PC-9 (cell line): ENCODE data around the gene TRPM8. TPM values are rescaled to one million over a fixed set of nuclear protein-coding genes. Genes with fewer than 3 reads are reported as not detected.

Experiments used
- BruUV-seq: library from RNA; stranded (reverse); fragments of 400-500 nt; replicated peaks from 2 replicates; lab custom pipeline; 2021; lab: Mats Ljungman, UMichigan
- CTCF ChIA-PET: fragments of 300-600 bp; sonication (Branson Sonifier 250); formaldehyde crosslinking; loops from one replicate; lab custom pipeline; 2022; ENCODE audit warnings: antibody characterized with exemption; lab: Charles Lee
- POLR2A ChIA-PET: fragments of 300-600 bp; sonication (Branson Sonifier 250); formaldehyde crosslinking; loops from one replicate; lab custom pipeline; 2022; ENCODE audit warnings: antibody characterized with exemption; ENCODE audit not compliant: unreplicated experiment; lab: Charles Lee
- DNase-seq, 2 experiments: peaks; one replicate each; pipeline versions ENCODE4 v3.0.0 to v3.0.0-alpha.2; 2015 to 2022; ENCODE audit warnings: mixed read lengths in 1 of 2
- H2AFZ ChIP-seq: fragments of 200-600 bp; sonication (generic); 2 replicates; pipeline ENCODE4 v1.8.1; 2017; ENCODE audit warnings: antibody characterized with exemption
- H3F3A ChIP-seq: fragments of 200-600 bp; sonication (generic); 2 replicates; pipeline ENCODE4 v1.8.1; 2017; ENCODE audit warnings: antibody characterized with exemption, mild to moderate bottlenecking, low read depth; ENCODE audit not compliant: insufficient read depth
- H3K27ac ChIP-seq: fragments of 200-600 bp; sonication (generic); 2 replicates; pipeline ENCODE4 v1.6.1; 2016; ENCODE audit warnings: mixed run types
- H3K27me3 ChIP-seq: fragments of 200-600 bp; sonication (generic); 2 replicates; pipeline ENCODE4 v1.6.1; 2016; ENCODE audit warnings: low read depth, mixed run types; ENCODE audit not compliant: insufficient read depth
- H3K36me3 ChIP-seq: fragments of 200-600 bp; sonication (generic); 2 replicates; pipeline ENCODE4 v1.6.1; 2016; ENCODE audit warnings: low read depth, mixed run types
- H3K4me1 ChIP-seq: fragments of 200-600 bp; sonication (generic); replicated peaks from 2 replicates; pipeline ENCODE4 v1.6.1; 2016; ENCODE audit warnings: mixed run types; ENCODE audit not compliant: insufficient read depth
- H3K4me2 ChIP-seq: fragments of 200-600 bp; sonication (generic); 2 replicates; pipeline ENCODE4 v1.6.1; 2017; ENCODE audit warnings: mixed run types
- H3K4me3 ChIP-seq: fragments of 200-600 bp; sonication (generic); 2 replicates; pipeline ENCODE4 v1.6.1; 2016; ENCODE audit warnings: mixed run types
- H3K79me2 ChIP-seq: fragments of 200-600 bp; sonication (generic); 2 replicates; pipeline ENCODE4 v1.6.1; 2017; ENCODE audit warnings: low read depth, mixed run types
- H3K9me2 ChIP-seq: fragments of 200-600 bp; sonication (generic); 2 replicates; pipeline ENCODE4 v1.8.1; 2017; ENCODE audit warnings: mild to moderate bottlenecking; ENCODE audit not compliant: insufficient read depth
- H3K9me3 ChIP-seq: fragments of 200-600 bp; sonication (generic); 2 replicates; pipeline ENCODE4 v1.8.1; 2016; ENCODE audit warnings: low read depth; ENCODE audit not compliant: insufficient read depth
- H4K20me1 ChIP-seq: fragments of 200-600 bp; sonication (generic); 2 replicates; pipeline ENCODE4 v1.8.1; 2017; ENCODE audit not compliant: insufficient read depth
- CTCF ChIP-seq: fragments of 200-600 bp; sonication (generic); conservative IDR thresholded peaks from 2 replicates; pipeline ENCODE4 v1.6.1; 2017; ENCODE audit warnings: mixed run types, antibody characterized with exemption, mild to moderate bottlenecking, moderate library complexity
- EZH2 ChIP-seq: fragments of 200-600 bp; sonication (generic); IDR thresholded peaks from 2 replicates; pipeline ENCODE4 v1.8.0; 2017; ENCODE audit warnings: antibody characterized with exemption, low read depth
- intact Hi-C: fragments of 100-400 bp; cut with micrococcal nuclease; formaldehyde crosslinking; loops from one replicate; pipeline ENCODE4 v1.10.0; 2022; ENCODE audit not compliant: unreplicated experiment
- total RNA-seq: library from RNA; stranded (reverse); gene quantifications from 2 replicates; pipeline ENCODE4 v1.2.3, GENCODE V29; 2021

Gene TRPM8
- total RNA-seq, 1 experiment from 2014 or later: 2.1 TPM

- Histone ChIP-seq H3K36me3 (no peaks in the 10 kb centered on the region), H3K4me3 (no peak overlapping the region), H3K27ac (no peak overlapping the region), H3K4me1 (no peaks in the 10 kb centered on the region; the same call in 1 of the 2 replicates), H3K79me2 (no peaks in the 10 kb centered on the region), H3F3A (no peaks in the 10 kb centered on the region), H2AFZ (no peak overlapping the region), H3K4me2 (no peak overlapping the region), H3K9me2 (no peaks in the 10 kb centered on the region), H3K27me3 (no peaks in the 10 kb centered on the region), H4K20me1 (no peaks in the 10 kb centered on the region), H3K9me3 (0 out of 2 replicates have a peak, but pooled peaks cover 2% of the 10 kb centered on the region)
- ChIA-PET CTCF (no interaction called here), POLR2A (no interaction called here)
- DNase-seq: no peak
- BruUV-seq: no TSS peak
- intact Hi-C loops: no loop called here
- TF ChIP-seq CTCF (no peak), EZH2 (no peak)
These were observed 43.0 kb downstream of the TRPM8 start for GRCh38 chr2:233960203-233960602.

- CTCF ChIA-PET: no interaction called here
These were observed 44.7 kb downstream of the TRPM8 start for GRCh38 chr2:233961905-233962304.

GRCh38 chr2:233964581-233964980 lies 47.4 kb downstream of the TRPM8 start:
- ChIA-PET POLR2A (no interaction called here), CTCF (no interaction called here)
- intact Hi-C loops: no loop called here
- H3K9me2 ChIP-seq: no peaks in the 10 kb centered on the region
- H3K4me3 ChIP-seq: no peak overlapping the region
- no peaks in the 10 kb centered on the region for H3K9me3 ChIP-seq
- H3K27me3 ChIP-seq: no peaks in the 10 kb centered on the region
- no peak overlapping the region for H3K4me2 ChIP-seq
- H3K4me1 ChIP-seq: no peaks in the 10 kb centered on the region; the same call in 1 of the 2 replicates
- no TSS peak for BruUV-seq
- H3K79me2 ChIP-seq: no peaks in the 10 kb centered on the region
- no peak overlapping the region for H3K27ac ChIP-seq
- no peaks in the 10 kb centered on the region for H3K36me3 ChIP-seq
- TF ChIP-seq EZH2 (no peak), CTCF (no peak)
- H4K20me1 ChIP-seq: no peaks in the 10 kb centered on the region
- no peak for DNase-seq
- no peaks in the 10 kb centered on the region for H3F3A ChIP-seq
- H2AFZ ChIP-seq: no peak overlapping the region

More at GRCh38 chr2:233961905-233962304, 44.7 kb downstream of the TRPM8 start:
- Histone ChIP-seq H3K4me2 (no peak overlapping the region), H3K79me2 (no peaks in the 10 kb centered on the region), H4K20me1 (no peaks in the 10 kb centered on the region), H3K9me3 (0 out of 2 replicates have a peak, but pooled peaks cover 2% of the 10 kb centered on the region), H3K9me2 (no peaks in the 10 kb centered on the region), H3K27ac (no peak overlapping the region), H2AFZ (no peak overlapping the region), H3K27me3 (no peaks in the 10 kb centered on the region), H3K4me1 (no peaks in the 10 kb centered on the region; the same call in 1 of the 2 replicates), H3K36me3 (no peaks in the 10 kb centered on the region), H3K4me3 (no peak overlapping the region), H3F3A (no peaks in the 10 kb centered on the region)
- intact Hi-C loops: no loop called here
- TF ChIP-seq CTCF (no peak), EZH2 (no peak)
- no peak for DNase-seq
- POLR2A ChIA-PET: no interaction called here
- no TSS peak for BruUV-seq
